Lung (tissue), 12 donors: ENCODE data around the gene TMCC3. TPM values are rescaled to one million over a fixed set of nuclear protein-coding genes. Genes with fewer than 3 reads are reported as not detected.
"Not testable (repeated sequence)": the region's sequence is repeated elsewhere in the genome, so short reads cannot be mapped to it uniquely, and the experiment has no call there.

Experiments
- ATAC-seq: fragments of 200-7000 bp; cut with Tn5 transposase; one replicate; pipeline ENCODE4 v1.9.1; 2020; ENCODE audit warnings: moderate number of reproducible peaks; ENCODE audit not compliant: insufficient read depth, low FRiP score
- DNase-seq, 3 donors: peaks; one replicate each; pipeline ENCODE4 v3.0.0-alpha.2; 2013 to 2017
- H3K27ac ChIP-seq, 2 donors: one replicate each; pipeline ENCODE4 v1.5.1; 2013; ENCODE audit warnings: mild to moderate bottlenecking in 2 of 2, moderate library complexity in 2 of 2, control low read depth in 1 of 2, inconsistent platforms in 1 of 2, low read depth in 1 of 2, low read length in 1 of 2
- H3K27me3 ChIP-seq, 3 donors: one replicate each; pipeline ENCODE4 v1.5.1; 2013; ENCODE audit warnings: low read length in 2 of 3; ENCODE audit not compliant: control insufficient read depth in 3 of 3, insufficient read depth in 3 of 3
- H3K36me3 ChIP-seq, 4 donors: one replicate each; pipeline ENCODE4 v1.5.1; 2013; ENCODE audit warnings: low read length in 4 of 4, mild to moderate bottlenecking in 1 of 4, moderate library complexity in 1 of 4; ENCODE audit not compliant: control insufficient read depth in 4 of 4, insufficient read depth in 4 of 4
- H3K4me1 ChIP-seq, 5 donors: one replicate each; pipeline ENCODE4 v1.5.1; 2013; ENCODE audit warnings: low read length in 5 of 5, mild to moderate bottlenecking in 2 of 5, moderate library complexity in 1 of 5; ENCODE audit not compliant: control insufficient read depth in 5 of 5, insufficient read depth in 5 of 5
- H3K4me3 ChIP-seq: one replicate; pipeline ENCODE4 v1.5.1; 2013; ENCODE audit warnings: mild to moderate bottlenecking, control low read depth, moderate library complexity
- H3K9ac ChIP-seq, 2 donors: one replicate each; pipeline ENCODE4 v1.5.1; 2013; ENCODE audit warnings: low read length in 2 of 2, control low read depth in 1 of 2; ENCODE audit not compliant: insufficient read depth in 1 of 2
- H3K9me3 ChIP-seq, 4 donors: one replicate each; pipeline ENCODE4 v1.5.1; 2013; ENCODE audit warnings: low read length in 3 of 4, mild to moderate bottlenecking in 1 of 4, moderate library complexity in 1 of 4; ENCODE audit not compliant: control insufficient read depth in 4 of 4, insufficient read depth in 3 of 4
- WGBS, 2 donors: extraction: QIAGEN DNeasy Blood & Tissue Kit; methylation state at CpG; one replicate each; pipeline ENCODE4 v1.1.7; 2013; 5-methylcytosine and 5-hydroxymethylcytosine counted together
- polyA plus RNA-seq, 2 donors: library from polyadenylated mRNA; stranded (reverse); fragments of 200-250 nt; gene quantifications; one replicate each; pipeline ENCODE4 v1.2.1, GENCODE V29; 2013
- total RNA-seq, 2 donors: library from RNA; depleted of rRNA in 1 of 2; stranded (reverse); fragments of >200 nt in 1 of 2; gene quantifications; one replicate each; pipeline ENCODE4 v1.2.1, GENCODE V29; 2014 to 2021
- TF ChIP-seq, protein P1 (sequence below): IDR thresholded peaks from 2 replicates; pipeline ENCODE4 v1.5.1; 2012; ENCODE audit warnings: mild to moderate bottlenecking; ENCODE audit errors: control extremely low read depth, extremely low read depth
- donor health status: control.
- donor health status: control.
- donor health status: Bipolar disorder and iron deficiency.
- donor health status: healthy.
- donor health status: DM: yes; HTN: yes; CAD: no.

TMCC3 gene
- total and polyA plus RNA-seq, 4 donors = 1.7 to 17.8 (median 7.6) TPM

DNA sequence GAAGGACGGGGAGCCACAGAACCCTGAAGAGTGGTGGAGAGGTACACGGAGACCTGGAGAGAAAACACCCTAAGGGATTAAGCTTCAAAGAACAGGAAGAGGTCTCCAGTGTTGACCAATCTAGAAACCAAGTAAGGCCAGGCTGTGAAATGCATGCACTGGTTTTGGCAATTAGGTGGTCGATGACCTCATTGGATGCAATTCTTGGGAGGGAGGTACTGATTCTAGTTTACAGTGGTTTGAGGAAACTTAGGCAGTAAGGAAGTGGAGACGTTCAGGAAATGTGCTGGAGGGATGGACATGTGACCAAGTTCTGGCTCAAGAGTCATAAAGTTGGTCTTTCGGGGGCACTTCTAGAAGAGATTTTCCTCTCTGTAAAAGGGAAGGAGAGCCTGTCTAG lies 99.4 kb downstream of the TMCC3 start:
- DNase-seq = no peak
- Histone ChIP-seq H3K27ac (no peak overlapping the region), H3K36me3 (no peaks in the 10 kb centered on the region), H3K9me3 (peaks cover 0 to 2% (median 0%) of the 10 kb centered on the region in 4 donors), H3K27me3 (no peaks in the 10 kb centered on the region), H3K4me3 (no peak overlapping the region), H3K4me1 (no peaks in the 10 kb centered on the region), H3K9ac (no peak overlapping the region)
- no peak for ATAC-seq
- TF ChIP-seq, protein P1, sequence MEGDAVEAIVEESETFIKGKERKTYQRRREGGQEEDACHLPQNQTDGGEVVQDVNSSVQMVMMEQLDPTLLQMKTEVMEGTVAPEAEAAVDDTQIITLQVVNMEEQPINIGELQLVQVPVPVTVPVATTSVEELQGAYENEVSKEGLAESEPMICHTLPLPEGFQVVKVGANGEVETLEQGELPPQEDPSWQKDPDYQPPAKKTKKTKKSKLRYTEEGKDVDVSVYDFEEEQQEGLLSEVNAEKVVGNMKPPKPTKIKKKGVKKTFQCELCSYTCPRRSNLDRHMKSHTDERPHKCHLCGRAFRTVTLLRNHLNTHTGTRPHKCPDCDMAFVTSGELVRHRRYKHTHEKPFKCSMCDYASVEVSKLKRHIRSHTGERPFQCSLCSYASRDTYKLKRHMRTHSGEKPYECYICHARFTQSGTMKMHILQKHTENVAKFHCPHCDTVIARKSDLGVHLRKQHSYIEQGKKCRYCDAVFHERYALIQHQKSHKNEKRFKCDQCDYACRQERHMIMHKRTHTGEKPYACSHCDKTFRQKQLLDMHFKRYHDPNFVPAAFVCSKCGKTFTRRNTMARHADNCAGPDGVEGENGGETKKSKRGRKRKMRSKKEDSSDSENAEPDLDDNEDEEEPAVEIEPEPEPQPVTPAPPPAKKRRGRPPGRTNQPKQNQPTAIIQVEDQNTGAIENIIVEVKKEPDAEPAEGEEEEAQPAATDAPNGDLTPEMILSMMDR = no peak
- WGBS, 2 donors = 64 to 79% methylated on average over 5 of the region's 5 CpGs

DNA sequence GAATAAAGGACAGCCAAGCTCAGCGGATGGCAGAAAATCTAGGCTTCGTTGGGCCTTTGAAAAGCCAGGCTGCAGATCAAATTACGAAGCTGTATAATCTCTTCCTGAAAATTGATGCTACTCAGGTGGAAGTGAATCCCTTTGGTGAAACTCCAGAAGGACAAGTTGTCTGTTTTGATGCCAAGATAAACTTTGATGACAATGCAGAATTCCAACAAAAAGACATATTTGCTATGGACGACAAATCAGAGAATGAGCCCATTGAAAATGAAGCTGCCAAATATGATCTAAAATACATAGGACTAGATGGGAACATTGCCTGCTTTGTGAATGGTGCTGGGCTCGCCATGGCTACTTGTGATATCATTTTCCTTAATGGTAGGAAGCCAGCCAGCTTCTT lies 101.5 kb downstream of the TMCC3 start:
- H3K27me3 ChIP-seq, H3K27ac ChIP-seq, H3K9ac ChIP-seq, H3K4me1 ChIP-seq, H3K4me3 ChIP-seq, H3K9me3 ChIP-seq, H3K36me3 ChIP-seq, DNase-seq, ATAC-seq: not testable (repeated sequence)
- 91 to 95% methylated on average over 5 of the region's 5 CpGs for WGBS, 2 donors

DNA sequence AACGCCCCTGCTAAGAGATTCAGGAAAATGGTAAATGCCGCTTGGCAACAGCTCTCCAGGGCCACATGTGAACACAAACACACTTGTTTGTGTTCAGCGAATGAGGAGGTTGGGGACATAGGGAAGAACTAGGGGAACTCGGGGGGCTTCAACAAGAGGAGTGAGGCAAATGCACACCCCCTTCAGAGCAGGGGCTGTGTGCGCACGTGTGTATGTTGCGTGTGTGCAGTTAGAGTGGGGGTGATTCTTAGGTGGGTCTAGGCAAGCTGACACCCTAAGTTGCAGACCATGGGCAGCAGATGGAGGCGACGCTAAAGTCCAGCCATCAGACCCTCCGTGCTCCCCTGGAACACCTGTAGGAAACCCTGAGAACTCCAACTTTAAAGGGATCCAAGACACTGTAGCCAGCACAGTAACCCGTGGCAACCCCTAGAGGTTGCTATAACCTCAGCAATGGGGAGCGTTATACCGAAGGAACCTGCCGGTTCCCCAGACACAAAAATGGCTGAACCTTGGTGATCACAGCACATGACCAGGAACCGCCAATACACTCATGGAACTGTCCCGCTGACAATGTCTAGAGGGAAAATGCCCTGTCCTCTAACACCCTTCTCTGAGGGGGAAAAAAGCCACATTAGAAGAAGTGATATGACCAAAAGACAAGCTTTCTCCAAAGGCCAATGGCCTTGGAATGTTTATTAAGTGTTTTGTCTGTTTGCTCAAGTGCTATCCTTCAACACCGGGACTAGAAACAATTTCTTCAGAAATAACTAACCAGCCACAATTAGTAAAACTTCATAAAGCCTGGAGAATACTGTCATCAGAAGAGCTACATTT lies 104.2 kb downstream of the TMCC3 start:
- TF ChIP-seq, protein P1 = peak; percentile 73
- ATAC-seq = peak; percentile 86
- H3K4me1 ChIP-seq = no peaks in the 10 kb centered on the region
- no peaks in the 10 kb centered on the region for H3K27me3 ChIP-seq
- no peak overlapping the region for H3K4me3 ChIP-seq
- peaks cover 0 to 2% (median 0%) of the 10 kb centered on the region in 4 donors for H3K9me3 ChIP-seq
- no peak overlapping the region for H3K9ac ChIP-seq
- no peaks in the 10 kb centered on the region for H3K36me3 ChIP-seq
- no peak overlapping the region for H3K27ac ChIP-seq
- DNase-seq = peak; percentile 63 to 69 (median 67)
- WGBS, 2 donors = 54 to 56% methylated on average over 17 of the region's 17 CpGs

DNA sequence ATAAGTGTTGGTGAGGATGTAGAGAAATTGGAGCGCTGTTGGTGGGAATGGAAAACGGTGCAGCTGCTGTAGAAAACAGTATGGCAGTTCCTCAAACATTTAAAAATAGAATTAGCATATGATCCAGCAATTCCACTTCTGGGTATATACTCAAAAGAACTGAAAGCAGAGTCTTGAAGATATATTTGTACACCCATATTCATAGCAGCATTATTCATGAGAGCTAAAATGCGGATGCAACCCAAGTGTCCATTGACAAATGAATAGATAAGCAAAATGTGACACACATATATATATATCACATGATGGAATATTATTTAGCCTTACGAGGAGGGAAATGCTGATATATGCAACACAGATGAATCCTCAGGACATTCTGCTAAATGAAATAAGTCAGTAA lies 106.0 kb downstream of the TMCC3 start:
- ATAC-seq (no peak), DNase-seq (no peak)
- H3K36me3 ChIP-seq = no peaks in the 10 kb centered on the region
- 86 to 87% methylated on average over 4 of the region's 4 CpGs for WGBS, 2 donors
- no peaks in the 10 kb centered on the region for H3K27me3 ChIP-seq
- H3K9ac ChIP-seq = no peak overlapping the region
- H3K4me3 ChIP-seq = no peak overlapping the region
- no peak overlapping the region for H3K27ac ChIP-seq
- TF ChIP-seq, protein P1 = no peak
- H3K9me3 ChIP-seq = peaks cover 0 to 2% (median 0%) of the 10 kb centered on the region in 4 donors
- no peaks in the 10 kb centered on the region for H3K4me1 ChIP-seq
